ENCODE data around the gene TNS3. TPM values are rescaled to one million over a fixed set of nuclear protein-coding genes. Genes with fewer than 3 reads are reported as not detected.
A peak's percentile ranks its signal among the peaks of the same experiment; 100 is the strongest.

Gene TNS3
- total and polyA plus RNA-seq, 7 donors: 17.4 to 43.8 (median 28.8) TPM

GRCh38 chr7:47377741-47378140, 204.2 kb downstream of the TNS3 start:
- no peaks in the 10 kb centered on the region for H3K27me3 ChIP-seq
- TF ChIP-seq CTCF (IDR thresholded peaks at IDR 0.05) (no peak), POLR2AphosphoS5 (IDR thresholded peaks at IDR 0.05) (no peak), EP300 (IDR thresholded peaks at IDR 0.05) (no peak), POLR2A (IDR thresholded peaks at IDR 0.05) (no peak)
- intact Hi-C loops (cut with DNase I): no loop called here
- no peaks in the 10 kb centered on the region for H3K9me3 ChIP-seq
- H3K4me3 ChIP-seq: no peak overlapping the region
- WGBS, 2 donors: 85 to 93% methylated on average over 4 of the region's 4 CpGs
- H3K4me1 ChIP-seq: peaks cover 0 to 29% (median 26%) of the 10 kb centered on the region in 4 donors
- DNase-seq: peak; percentile 17
- no peaks in the 10 kb centered on the region for H3K36me3 ChIP-seq
- H3K27ac ChIP-seq: no peak overlapping the region

- Histone ChIP-seq H3K4me1 (peaks cover 0 to 34% (median 29%) of the 10 kb centered on the region in 4 donors), H3K36me3 (no peaks in the 10 kb centered on the region), H3K4me3 (no peak overlapping the region), H3K27me3 (no peaks in the 10 kb centered on the region), H3K9me3 (no peaks in the 10 kb centered on the region), H3K27ac (no peak overlapping the region)
- 48 to 78% methylated on average over 10 of the region's 10 CpGs for WGBS, 2 donors
- peak; percentile 52 for DNase-seq
- TF ChIP-seq EP300 (IDR thresholded peaks at IDR 0.05): no peak
- no peak for TF ChIP-seq POLR2A (IDR thresholded peaks at IDR 0.05)
- TF ChIP-seq CTCF (IDR thresholded peaks at IDR 0.05): no peak
- no peak for TF ChIP-seq POLR2AphosphoS5 (IDR thresholded peaks at IDR 0.05)
- intact Hi-C loops (cut with DNase I): no loop called here
These were observed 204.8 kb downstream of the TNS3 start for GRCh38 chr7:47376991-47377616.

GRCh38 chr7:47375121-47375938, 206.6 kb downstream of the TNS3 start:
- Histone ChIP-seq H3K9me3 (no peaks in the 10 kb centered on the region), H3K27me3 (no peaks in the 10 kb centered on the region), H3K4me3 (no peak overlapping the region), H3K36me3 (no peaks in the 10 kb centered on the region), H3K4me1 (peaks cover 0 to 36% (median 32%) of the 10 kb centered on the region in 4 donors), H3K27ac (no peak overlapping the region)
- peak; percentile 29 for DNase-seq
- intact Hi-C loops (cut with DNase I): no loop called here
- no peak for TF ChIP-seq CTCF (IDR thresholded peaks at IDR 0.05)
- WGBS, 2 donors: 70 to 75% methylated on average over 11 of the region's 11 CpGs

- peak; percentile 20 for DNase-seq
- Histone ChIP-seq H3K4me1 (peaks cover 0 to 28% (median 24%) of the 10 kb centered on the region in 4 donors), H3K36me3 (peaks cover 0 to under 1% (median 0%) of the 10 kb centered on the region in 4 donors), H3K4me3 (no peak overlapping the region), H3K27me3 (no peaks in the 10 kb centered on the region), H3K27ac (no peak overlapping the region), H3K9me3 (no peaks in the 10 kb centered on the region)
- 91 to 96% methylated on average over 3 of the region's 3 CpGs for WGBS, 2 donors
- intact Hi-C loops (cut with DNase I): no loop called here
- no peak for TF ChIP-seq POLR2AphosphoS5 (IDR thresholded peaks at IDR 0.05)
- no peak for TF ChIP-seq POLR2A (IDR thresholded peaks at IDR 0.05)
- no peak for TF ChIP-seq EP300 (IDR thresholded peaks at IDR 0.05)
- TF ChIP-seq CTCF (IDR thresholded peaks at IDR 0.05): no peak
These were observed 207.4 kb downstream of the TNS3 start for GRCh38 chr7:47374538-47374937.
